Duodenal mucosa (tissue), 2 donors: ENCODE measurements around the gene SLC36A3.

Experiments used
- H3K27ac ChIP-seq: one replicate; pipeline ENCODE4 v1.7.0; 2013; ENCODE audit warnings: low read depth, low read length
- H3K27me3 ChIP-seq, 2 donors: one replicate each; pipeline ENCODE4 v1.7.0; 2013; ENCODE audit warnings: low read length in 2 of 2, control low read depth in 1 of 2; ENCODE audit not compliant: insufficient read depth in 2 of 2, control insufficient read depth in 1 of 2
- H3K36me3 ChIP-seq, 2 donors: one replicate each; pipeline ENCODE4 v1.7.0; 2013; ENCODE audit warnings: low read length in 2 of 2, control low read depth in 1 of 2; ENCODE audit not compliant: insufficient read depth in 2 of 2, control insufficient read depth in 1 of 2
- H3K4me1 ChIP-seq, 2 donors: one replicate each; pipeline ENCODE4 v1.7.0; 2013; ENCODE audit warnings: low read length in 2 of 2, control low read depth in 1 of 2; ENCODE audit not compliant: insufficient read depth in 2 of 2, control insufficient read depth in 1 of 2
- H3K4me3 ChIP-seq, 2 donors: one replicate each; pipeline ENCODE4 v1.7.0; 2013; ENCODE audit warnings: low read length in 2 of 2, low read depth in 1 of 2
- H3K9ac ChIP-seq, 2 donors: one replicate each; pipeline ENCODE4 v1.7.0; 2013; ENCODE audit warnings: low read length in 2 of 2, low read depth in 1 of 2
- H3K9me3 ChIP-seq, 2 donors: one replicate each; pipeline ENCODE4 v1.7.0; 2013; ENCODE audit warnings: low read length in 2 of 2, control low read depth in 1 of 2; ENCODE audit not compliant: control insufficient read depth in 1 of 2

SLC36A3 gene

GRCh38 chr5:151231359-151231758 lies 72.2 kb downstream of the SLC36A3 start:
- H3K36me3 ChIP-seq = no peaks in the 10 kb centered on the region
- H3K4me1 ChIP-seq = peaks cover 9 to 10% of the 10 kb centered on the region in 2 donors
- H3K9me3 ChIP-seq = no peaks in the 10 kb centered on the region
- H3K4me3 ChIP-seq = no peak overlapping the region
- no peak overlapping the region for H3K9ac ChIP-seq
- no peaks in the 10 kb centered on the region for H3K27me3 ChIP-seq
- H3K27ac ChIP-seq = no peak overlapping the region

GRCh38 chr5:151230048-151230680 lies 73.4 kb downstream of the SLC36A3 start:
- H3K9me3 ChIP-seq = no peaks in the 10 kb centered on the region
- H3K4me3 ChIP-seq = no peak overlapping the region
- no peaks in the 10 kb centered on the region for H3K36me3 ChIP-seq
- no peak overlapping the region for H3K27ac ChIP-seq
- peaks cover 9 to 10% of the 10 kb centered on the region in 2 donors for H3K4me1 ChIP-seq
- no peaks in the 10 kb centered on the region for H3K27me3 ChIP-seq
- no peak overlapping the region for H3K9ac ChIP-seq

DNA sequence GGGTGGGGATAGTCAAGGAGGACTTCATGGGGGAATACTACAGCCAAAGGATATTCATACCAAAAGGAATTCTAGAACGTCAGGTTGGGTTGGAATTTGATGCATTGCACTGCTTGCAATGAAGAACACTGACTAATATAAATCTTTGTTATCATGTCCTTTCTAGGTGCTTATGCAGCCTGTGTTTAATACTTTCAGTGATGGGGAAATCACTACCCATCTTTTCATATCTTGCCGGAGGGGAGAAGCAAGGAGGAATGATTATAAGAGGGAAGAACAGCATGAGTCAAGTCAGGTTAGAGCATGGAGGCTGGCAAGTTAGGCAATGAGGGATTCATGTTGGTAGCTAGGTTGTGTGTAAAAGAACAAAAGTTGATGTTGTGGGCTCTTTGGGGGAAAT lies 74.6 kb downstream of the SLC36A3 start:
- Histone ChIP-seq H3K27ac (no peak overlapping the region), H3K36me3 (no peaks in the 10 kb centered on the region), H3K4me1 (peaks cover 5% of the 10 kb centered on the region in 2 donors), H3K9ac (no peak overlapping the region), H3K4me3 (no peak overlapping the region), H3K27me3 (no peaks in the 10 kb centered on the region), H3K9me3 (no peaks in the 10 kb centered on the region)

DNA sequence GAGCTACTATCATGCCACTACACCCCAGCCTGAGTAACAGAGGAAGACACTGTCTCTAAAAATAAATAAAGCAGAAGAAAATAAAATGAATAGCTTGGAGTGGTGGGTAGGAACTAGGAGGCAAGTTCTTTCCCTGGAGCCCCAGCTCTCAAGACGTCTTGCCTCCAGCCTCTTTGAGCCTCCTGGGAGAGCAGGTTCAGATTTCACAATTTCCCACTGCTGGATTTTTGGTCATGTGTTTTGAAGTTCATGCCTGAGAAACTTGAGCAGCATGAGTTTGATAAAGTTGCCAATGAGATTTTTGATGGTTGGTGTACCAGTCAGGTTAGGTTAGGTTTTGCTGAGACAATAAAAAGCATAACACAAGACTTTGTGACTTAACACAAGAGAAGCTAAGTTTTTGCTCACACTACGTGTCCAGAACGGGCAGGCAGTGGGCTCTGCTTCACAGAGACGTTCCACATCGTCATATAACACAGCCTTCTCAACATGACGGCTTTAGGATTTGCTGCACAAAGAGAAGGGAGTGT lies 75.6 kb downstream of the SLC36A3 start:
- Histone ChIP-seq H3K4me1 (peaks cover 7 to 10% of the 10 kb centered on the region in 2 donors), H3K4me3 (no peak overlapping the region), H3K36me3 (no peaks in the 10 kb centered on the region), H3K9me3 (no peaks in the 10 kb centered on the region), H3K27me3 (no peaks in the 10 kb centered on the region), H3K9ac (no peak overlapping the region), H3K27ac (no peak overlapping the region)
